ENCODE measurements around the gene SHB.
A peak's percentile ranks its signal among the peaks of the same experiment; 100 is the strongest.

SHB gene

GRCh38 chr9:38068701-38069628 is at the start of gene SHB:
TSS of gene SHB (minus strand) at chr9:38069227. CDS start at chr9:38068645, 582 bp downstream.
- DNase-seq: peak; percentile 83

GRCh38 chr9:38117651-38118050 is 48.6 kb upstream of the SHB start:
- no peak for DNase-seq

DNA sequence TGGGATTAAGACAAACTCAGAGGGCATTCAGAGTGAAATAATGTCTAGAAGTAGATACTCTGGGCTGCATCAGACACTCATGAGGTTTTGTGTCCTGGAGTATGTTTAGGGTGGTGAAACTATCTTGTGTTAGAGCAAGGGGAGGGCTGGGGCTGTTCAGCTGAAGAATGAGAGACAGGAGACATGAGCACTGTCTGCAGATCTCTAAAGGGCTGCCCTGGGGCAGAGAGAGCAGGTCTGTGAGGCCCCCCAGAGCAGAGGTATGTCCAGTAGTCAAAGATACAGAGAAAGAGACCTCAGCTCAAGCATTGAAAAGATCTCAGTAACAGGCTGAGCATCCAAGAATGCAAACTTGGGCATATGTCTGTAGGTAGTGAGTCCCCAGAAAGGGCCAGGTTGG is 45.9 kb upstream of the SHB start:
- DNase-seq: no peak

- no peak for DNase-seq
Measured at GRCh38 chr9:38112456-38112855, 43.4 kb upstream of the SHB start.

DNA sequence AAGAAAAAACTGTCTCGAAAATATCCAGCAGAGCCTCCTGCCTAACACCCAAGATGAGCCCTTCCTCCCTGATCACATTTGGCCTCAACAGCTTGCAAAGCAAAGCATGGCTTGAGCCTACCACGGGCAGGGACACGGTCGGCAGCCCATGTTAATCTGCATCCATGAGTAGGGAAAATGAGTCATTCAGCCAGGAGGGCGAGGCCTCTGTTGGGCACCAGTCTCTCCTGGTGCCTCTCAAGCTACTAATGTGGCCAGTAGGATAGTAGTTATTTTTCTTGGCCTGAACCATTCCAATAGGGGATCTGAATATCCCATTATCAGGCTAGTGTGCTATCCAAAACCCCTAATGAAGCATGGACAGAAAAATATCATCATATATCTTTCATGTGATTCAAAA is 43.0 kb upstream of the SHB start:
- DNase-seq: no peak

DNA sequence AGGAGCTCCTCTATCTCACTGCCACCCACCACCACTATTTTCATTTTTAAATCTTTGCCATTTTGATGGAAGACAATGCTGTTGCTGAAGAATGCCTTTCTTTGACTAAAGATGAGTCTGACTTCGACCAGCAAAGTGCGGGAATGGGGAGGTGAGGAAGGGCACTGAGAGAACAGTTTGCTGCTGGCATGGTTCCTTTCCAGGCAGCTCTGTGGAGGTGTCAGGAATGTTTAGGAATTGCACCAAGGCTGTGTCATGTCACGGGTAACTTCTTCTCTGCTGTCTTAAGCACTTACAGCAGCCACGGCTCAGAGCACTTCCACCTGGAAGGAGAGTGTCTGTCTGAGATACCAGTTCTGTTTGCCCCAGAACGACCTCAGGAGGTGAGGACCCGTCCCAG is 41.4 kb upstream of the SHB start:
- no peak for DNase-seq

DNA sequence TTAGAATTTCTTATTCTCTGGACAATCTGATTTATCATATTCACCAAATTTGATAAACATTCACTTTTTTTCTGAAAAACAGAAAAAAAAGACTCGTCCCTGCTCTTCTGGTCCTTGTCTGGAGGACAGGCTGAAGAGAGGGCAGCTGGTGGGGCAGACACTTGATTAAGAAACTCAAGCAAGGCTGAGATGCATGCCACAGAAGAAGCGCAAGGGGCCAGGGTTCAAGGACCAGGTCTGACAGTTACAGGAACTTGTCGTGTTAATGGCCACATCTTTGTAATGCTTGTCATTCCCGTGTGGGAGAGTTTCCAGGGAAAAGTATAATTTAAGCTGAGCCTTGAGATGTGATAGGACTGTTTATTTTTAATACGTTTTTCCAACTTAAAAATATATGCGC is 40.6 kb upstream of the SHB start:
- DNase-seq: no peak

- no peak for DNase-seq
Measured at GRCh38 chr9:38108326-38108725, 39.3 kb upstream of the SHB start.

DNA sequence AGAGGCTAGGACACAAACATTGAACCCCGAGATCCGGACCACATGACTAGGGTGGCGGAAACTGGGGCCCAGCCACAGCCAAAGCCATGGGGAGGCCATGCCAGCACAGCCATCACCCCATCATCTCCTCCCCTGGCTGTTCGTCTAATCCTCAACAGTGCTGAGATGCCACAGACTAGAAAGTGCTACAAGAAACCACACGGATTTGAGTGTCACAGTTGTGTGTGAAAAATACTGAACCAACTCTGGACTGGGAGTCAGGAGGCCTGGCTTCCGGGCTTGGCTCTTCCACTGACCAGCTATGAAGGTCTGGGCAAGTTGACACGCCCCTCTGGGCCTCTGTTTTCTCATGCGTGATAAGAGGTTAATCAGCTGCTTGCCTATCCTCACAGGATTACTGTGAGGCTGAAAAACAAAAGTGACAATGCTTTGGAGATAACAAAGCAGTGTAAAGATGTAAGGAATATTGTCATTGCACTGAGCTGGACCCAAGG is 38.8 kb upstream of the SHB start:
- no peak for DNase-seq

DNA sequence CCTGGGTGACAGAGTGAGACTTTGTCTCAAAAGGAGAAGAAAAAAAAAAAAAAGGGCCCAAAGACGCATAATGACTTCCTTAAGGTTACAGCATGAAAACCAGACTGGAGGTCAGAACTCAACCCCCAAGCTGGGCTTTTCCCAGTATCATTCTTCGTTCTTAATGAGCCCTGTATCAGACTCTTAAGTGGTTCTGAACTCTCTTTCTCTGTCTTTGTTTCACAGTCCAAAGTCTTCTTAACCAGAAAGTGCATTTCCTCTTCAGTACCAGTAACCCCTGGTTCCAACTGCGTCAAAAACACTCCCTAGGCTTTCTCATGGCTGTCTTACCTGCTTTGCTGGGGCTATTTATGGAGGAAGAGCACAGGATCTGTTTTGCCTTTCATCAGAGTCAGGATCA is 38.4 kb upstream of the SHB start:
- no peak for DNase-seq

- DNase-seq: no peak
Measured at GRCh38 chr9:38106488-38106887, 37.5 kb upstream of the SHB start.

DNA sequence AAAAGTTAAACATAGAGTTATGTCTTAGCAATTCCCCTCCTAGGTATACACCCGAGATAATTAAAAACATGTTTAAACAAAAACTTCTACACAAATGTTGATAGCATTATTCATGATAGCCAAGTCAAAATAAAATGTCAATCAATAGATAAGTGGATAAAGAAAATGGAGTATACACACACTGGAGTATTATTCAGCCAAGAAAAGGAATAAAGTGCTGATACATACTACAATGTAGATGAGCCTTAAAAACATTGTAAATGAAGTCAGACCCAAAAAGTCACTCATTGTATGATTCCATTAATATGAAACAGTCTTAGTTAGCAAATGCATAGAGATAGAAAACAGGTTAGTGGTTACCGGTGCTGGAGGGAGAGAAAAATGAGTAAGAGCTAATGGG is 34.3 kb upstream of the SHB start:
- DNase-seq: no peak

- DNase-seq: no peak
Measured at GRCh38 chr9:38101423-38101822, 32.4 kb upstream of the SHB start.

DNA sequence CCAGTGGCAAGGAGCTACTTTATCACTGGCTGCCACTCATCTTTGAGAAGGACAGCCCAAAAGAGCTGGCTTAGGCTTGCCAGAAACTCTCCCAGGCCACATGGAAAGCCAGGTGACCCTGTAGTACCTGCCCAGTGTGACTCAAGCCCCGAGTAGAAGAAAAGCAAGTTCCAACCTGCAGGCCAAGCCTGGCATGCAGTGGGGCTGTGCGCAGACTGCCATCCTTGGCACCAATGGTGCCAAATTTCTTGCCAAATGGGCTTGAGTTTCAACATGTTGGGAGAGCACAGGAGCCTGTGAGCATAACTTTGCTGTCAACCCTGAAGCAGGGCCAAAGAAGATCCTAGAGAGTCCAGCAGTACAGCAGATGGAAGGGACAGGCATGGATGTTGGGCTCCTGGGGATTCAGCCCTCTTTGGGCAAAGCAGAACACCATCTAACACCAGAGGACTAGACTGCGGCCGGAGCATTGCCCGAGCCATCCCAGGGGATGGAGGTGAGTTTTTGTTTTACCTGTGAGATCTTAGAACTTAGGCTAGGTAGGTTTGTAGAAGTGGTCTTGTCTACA is 27.3 kb upstream of the SHB start:
- DNase-seq: no peak

DNA sequence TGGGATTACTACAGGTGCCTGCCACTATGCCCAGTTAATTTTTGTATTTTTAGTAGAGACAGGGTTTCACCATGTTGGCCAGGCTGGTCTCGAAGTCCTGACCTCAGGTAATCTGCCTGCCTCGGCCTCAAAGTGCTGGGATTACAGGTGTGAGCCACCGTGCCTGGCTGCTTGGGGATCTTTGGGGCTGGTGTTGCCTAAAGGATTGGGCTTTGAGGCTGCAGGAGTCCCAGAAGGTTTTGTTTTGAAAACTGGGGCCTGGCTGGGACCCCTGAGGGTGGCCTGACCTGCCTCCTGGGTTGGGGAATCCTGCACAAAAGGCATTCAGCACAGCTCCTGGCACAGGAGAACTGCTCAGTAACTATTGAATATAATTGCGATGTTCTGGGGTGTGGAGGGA is 25.1 kb upstream of the SHB start:
- no peak for DNase-seq

- no peak for DNase-seq
Measured at GRCh38 chr9:38092656-38093055, 23.6 kb upstream of the SHB start.

DNA sequence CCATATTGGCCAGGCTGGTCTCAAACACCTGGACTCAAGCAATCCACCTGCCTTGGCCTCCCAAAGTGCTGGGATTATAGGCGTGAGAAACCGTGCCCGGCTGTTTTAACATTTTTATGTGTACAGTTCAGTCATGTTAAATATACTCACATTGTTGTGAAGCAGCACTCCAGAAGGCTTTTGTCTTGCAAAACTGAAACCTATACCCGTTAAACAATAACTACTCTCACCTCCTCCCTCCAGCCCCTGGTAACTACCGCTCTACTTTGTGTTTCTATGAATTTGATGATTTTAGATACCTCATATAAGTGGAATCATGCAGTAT is 23.1 kb upstream of the SHB start:
- DNase-seq: no peak

DNA sequence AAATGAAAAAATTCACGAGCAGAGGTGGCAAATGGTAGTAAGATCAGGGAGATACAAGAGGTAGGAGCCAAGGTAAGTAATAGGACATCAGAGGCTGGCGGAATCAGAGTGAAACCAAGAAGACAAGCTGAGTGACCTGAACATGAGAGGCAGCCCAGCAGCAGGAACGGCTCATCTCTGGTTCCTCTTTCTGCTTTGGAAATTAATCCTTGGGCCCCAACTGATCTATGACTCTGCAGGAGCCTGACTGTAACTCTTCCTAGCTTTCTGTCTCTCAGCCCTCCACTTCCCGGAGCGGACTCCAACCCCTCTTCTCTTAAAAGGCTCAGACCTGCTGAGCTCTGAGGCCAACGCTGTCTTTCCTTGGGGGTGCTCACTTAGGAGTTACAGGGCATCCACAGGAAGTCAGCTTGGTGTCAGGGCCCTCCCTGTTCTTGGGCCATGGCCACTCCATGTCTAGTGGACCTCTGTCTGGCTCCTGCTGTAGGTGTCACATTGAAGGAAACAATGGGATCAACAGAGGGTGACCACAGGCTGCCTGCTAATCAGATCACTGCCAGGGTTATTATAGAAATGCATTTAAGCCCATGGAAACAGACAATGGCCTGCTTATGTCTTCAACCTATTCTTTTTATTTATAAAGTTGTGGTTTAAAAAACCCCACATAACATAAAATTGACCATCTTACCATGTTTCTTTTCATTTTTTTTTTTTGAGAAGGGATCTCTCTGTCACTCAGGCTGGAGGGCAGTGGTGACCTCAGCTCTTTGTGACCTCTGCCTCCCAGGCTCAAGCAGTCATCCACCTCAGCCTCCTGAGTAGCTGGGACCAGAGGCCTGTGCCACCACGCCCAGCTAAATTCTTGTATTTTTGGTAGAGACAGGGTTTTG is 22.5 kb upstream of the SHB start:
- DNase-seq: no peak

DNA sequence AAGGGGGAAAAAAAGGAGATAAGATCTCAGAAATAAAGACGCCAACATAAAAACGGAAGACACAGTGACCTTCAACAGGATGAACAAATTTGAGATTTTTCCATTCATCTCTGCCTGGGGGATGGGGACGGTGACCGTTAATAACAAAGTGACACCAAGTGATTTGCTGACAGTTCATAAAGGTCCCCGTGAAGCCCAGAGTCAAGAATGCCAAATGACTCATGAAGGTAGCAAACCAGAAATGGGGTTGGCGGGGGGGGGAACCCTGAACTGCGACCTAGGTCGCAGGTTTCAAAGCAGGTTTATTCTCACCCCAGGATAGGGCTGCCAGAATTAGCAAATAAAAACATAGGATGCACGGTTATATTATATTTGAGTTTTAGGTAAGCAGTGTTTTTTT is 21.1 kb upstream of the SHB start:
- DNase-seq: no peak

GRCh38 chr9:38089387-38090165 is 20.5 kb upstream of the SHB start:
- DNase-seq: no peak

- DNase-seq: peak; percentile 88
Measured at GRCh38 chr9:38088006-38088925, 19.2 kb upstream of the SHB start.

- DNase-seq: no peak
Measured at GRCh38 chr9:38086496-38086895, 17.5 kb upstream of the SHB start.
